H7 (cell line): ENCODE data around the gene FAM216A. TPM values are rescaled to one million over a fixed set of nuclear protein-coding genes. Genes with fewer than 3 reads are reported as not detected.

ENCODE experiments used
- total RNA-seq: library from RNA; depleted of rRNA; stranded (reverse); fragments of >200 nt; shearing (Covaris generic); gene quantifications from 2 replicates; pipeline ENCODE4 v1.2.3, GENCODE V29; 2014; rRNA removed

The FAM216A gene
- total RNA-seq, 1 experiment from 2014 or later, result 22.4 TPM

Other genes starting within 250 kb of the FAM216A start
- 98.7 and 107 TPM in 2 replicates for gene ATP2A2, start 187.6 kb upstream of the FAM216A start, total RNA-seq
- 77.3 and 90.4 TPM in 2 replicates for gene ANAPC7, start 65.1 kb upstream of the FAM216A start, total RNA-seq
- gene ARPC3, start 18.5 kb upstream of the FAM216A start, total RNA-seq, result 237 and 256 TPM in 2 replicates
- 32.7 and 37.5 TPM in 2 replicates for gene GPN3, start 588 bp upstream of the FAM216A start, total RNA-seq
- gene VPS29, start 33.3 kb downstream of the FAM216A start, total RNA-seq, result 43.3 and 58.1 TPM in 2 replicates
- not detected in 2 replicates for gene RAD9B, start 33.5 kb downstream of the FAM216A start, total RNA-seq
- gene PPTC7, start 114.5 kb downstream of the FAM216A start, total RNA-seq, result 4.6 and 7.4 TPM in 2 replicates
- gene TCTN1, start 145.3 kb downstream of the FAM216A start, total RNA-seq, result 6.2 and 7.8 TPM in 2 replicates
- 5.8 and 6.9 TPM in 2 replicates for gene HVCN1, start 220.3 kb downstream of the FAM216A start, total RNA-seq